Uterus (tissue), 4 donors: Measurements from ENCODE around the gene GGTLC2. TPM values are rescaled to one million over a fixed set of nuclear protein-coding genes. Genes with fewer than 3 reads are reported as not detected.
"Not testable (repeated sequence)": the region's sequence is repeated elsewhere in the genome, so short reads cannot be mapped to it uniquely, and the experiment has no call there.

Experiments
- DNase-seq, 2 donors: peaks; one replicate each; pipeline ENCODE4 v3.0.0-alpha.2; 2019 to 2020
- H3K27ac ChIP-seq, 2 donors: fragments of 200-600 bp; sonication (generic); 1 replicate in 1 of 2; 2 replicates in 1 of 2; pipeline ENCODE4 v1.5.1; 2016 to 2018
- H3K27me3 ChIP-seq, 2 donors: fragments of 200-600 bp; sonication (generic); one replicate each; pipeline ENCODE4 v1.5.1; 2018 to 2019; ENCODE audit warnings: control low read depth in 1 of 2
- H3K36me3 ChIP-seq, 2 donors: fragments of 200-600 bp; sonication (generic); one replicate each; pipeline ENCODE4 v1.5.1; 2019; ENCODE audit warnings: control low read depth in 1 of 2
- H3K4me1 ChIP-seq, 2 donors: fragments of 200-600 bp; sonication (generic); one replicate each; pipeline ENCODE4 v1.5.1; 2018 to 2019; ENCODE audit warnings: control low read depth in 1 of 2
- H3K4me3 ChIP-seq, 2 donors: fragments of 200-600 bp; sonication (generic); 1 replicate in 1 of 2; 2 replicates in 1 of 2; pipeline ENCODE4 v1.5.1; 2018 to 2019; ENCODE audit warnings: mild to moderate bottlenecking in 1 of 2
- H3K9me3 ChIP-seq, 2 donors: fragments of 200-600 bp; sonication (generic); one replicate each; pipeline ENCODE4 v1.5.1; 2019; ENCODE audit warnings: control low read depth in 1 of 2
- intact Hi-C: fragments of 100-400 bp; cut with DNase I; formaldehyde crosslinking; loops from one replicate; pipeline ENCODE4 v1.15.1; 2023; ENCODE audit warnings: low total_unique reads
- total RNA-seq, 4 donors: library from RNA; depleted of rRNA in 3 of 4; stranded (reverse); fragments of >200 nt in 3 of 4; gene quantifications; one replicate each; pipeline versions ENCODE4 v1.1.0 to v1.2.4, GENCODE V29; 2014 to 2023
- TF ChIP-seq, protein P1 (sequence below), 4 experiments: fragments of 200-600 bp in 2 of 4; fragments of 450-650 bp in 2 of 4; sonication (generic) in 2 of 4; IDR thresholded peaks; one replicate each; pipeline ENCODE4 v1.5.1; 2016 to 2019; ENCODE audit warnings: antibody characterized with exemption in 4 of 4, mild to moderate bottlenecking in 2 of 4, moderate library complexity in 1 of 4
- donor health status: DM: yes; HTN: yes; CAD: no.

The GGTLC2 gene
- total RNA-seq, 4 donors from 2014 or later = not detected

DNA sequence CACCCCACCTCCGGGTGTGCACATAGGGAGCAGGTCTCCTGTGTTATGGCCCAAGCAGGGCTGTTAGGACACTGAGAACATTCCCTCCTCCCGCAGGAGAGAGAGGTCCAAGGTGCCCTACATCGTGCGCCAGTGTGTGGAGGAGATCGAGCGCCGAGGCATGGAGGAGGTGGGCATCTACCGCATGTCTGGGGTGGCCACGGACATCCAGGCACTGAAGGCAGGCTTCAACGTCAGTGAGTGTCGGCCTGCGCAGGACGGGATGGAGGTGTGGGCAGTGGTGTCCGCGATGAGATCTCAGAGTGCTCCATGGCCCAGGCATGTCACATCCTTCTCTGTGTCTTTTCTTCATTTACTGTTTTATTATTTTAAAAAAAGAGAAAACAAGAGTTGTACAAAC lies 12.2 kb upstream of the GGTLC2 start:
- H3K9me3 ChIP-seq, intact Hi-C loops, H3K27ac ChIP-seq, DNase-seq, H3K36me3 ChIP-seq, H3K27me3 ChIP-seq, H3K4me3 ChIP-seq, H3K4me1 ChIP-seq: not testable (repeated sequence)

DNA sequence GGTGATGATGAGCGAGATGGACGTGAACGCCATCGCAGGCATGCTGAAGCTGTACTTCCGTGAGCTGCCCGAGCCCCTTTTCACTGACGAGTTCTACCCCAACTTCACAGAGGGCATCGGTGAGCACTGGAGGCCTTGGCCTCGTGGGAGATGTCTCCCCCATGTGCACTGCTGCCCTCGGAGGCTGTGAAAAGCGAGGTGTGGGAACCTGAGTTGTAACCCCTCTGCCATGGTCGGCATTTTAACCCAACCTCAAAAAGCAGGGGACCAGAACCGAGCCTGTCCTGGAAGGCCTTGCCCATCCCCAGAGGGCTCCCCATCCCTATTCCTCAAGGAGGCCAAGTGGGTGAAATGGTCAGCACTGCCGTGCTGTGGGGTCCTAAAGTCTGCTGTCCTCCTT lies 10.9 kb upstream of the GGTLC2 start:
- intact Hi-C loops, H3K4me1 ChIP-seq, H3K36me3 ChIP-seq, H3K27me3 ChIP-seq, H3K27ac ChIP-seq, H3K4me3 ChIP-seq, DNase-seq, H3K9me3 ChIP-seq: not testable (repeated sequence)

DNA sequence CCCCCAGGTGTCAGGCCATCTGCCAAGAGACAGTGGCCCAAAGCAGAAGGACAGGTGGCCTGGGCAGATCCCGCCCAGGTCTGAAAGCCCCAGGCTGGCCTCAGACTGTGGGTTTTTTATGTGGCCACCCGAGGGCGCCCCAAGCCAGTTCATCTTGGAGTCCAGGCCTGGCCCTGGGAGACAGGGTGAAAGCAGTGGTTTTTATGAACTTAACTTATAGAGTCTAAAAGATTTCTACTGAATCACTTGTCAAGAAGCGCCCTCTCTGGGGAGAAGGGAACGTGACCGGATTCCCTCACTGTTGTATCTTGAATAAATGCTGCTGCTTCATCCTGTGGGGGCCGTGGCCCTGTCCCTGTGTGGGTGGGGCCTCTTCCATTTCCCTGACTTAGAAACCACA lies 8.2 kb upstream of the GGTLC2 start:
- H3K27ac ChIP-seq, H3K36me3 ChIP-seq, DNase-seq: not testable (repeated sequence)

DNA sequence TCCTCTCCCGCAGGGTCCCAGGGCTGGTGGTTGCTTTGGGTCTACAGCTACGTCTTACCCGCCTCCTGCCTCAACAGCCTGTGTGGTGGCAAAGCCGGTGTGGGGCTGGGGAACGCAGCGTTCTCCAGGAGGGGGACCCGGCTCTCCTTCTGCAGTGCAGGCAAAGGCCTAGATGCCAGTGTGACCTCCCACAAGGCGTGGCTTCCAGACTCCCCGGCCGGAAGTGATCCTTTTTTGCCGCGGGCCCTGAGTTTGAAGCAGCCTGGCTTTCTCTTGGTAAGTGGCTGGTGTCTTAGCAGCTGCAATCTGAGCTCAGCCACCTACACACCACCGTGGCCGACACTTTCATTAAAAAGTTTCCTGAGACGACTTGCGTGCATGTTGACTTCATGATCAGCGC lies 6.1 kb upstream of the GGTLC2 start:
- H3K27me3 ChIP-seq, intact Hi-C loops: not testable (repeated sequence)

More for the DNA sequence above, 8.2 kb upstream of the GGTLC2 start:
- H3K27me3 ChIP-seq, H3K4me1 ChIP-seq, intact Hi-C loops, H3K9me3 ChIP-seq, H3K4me3 ChIP-seq: not testable (repeated sequence)

DNA sequence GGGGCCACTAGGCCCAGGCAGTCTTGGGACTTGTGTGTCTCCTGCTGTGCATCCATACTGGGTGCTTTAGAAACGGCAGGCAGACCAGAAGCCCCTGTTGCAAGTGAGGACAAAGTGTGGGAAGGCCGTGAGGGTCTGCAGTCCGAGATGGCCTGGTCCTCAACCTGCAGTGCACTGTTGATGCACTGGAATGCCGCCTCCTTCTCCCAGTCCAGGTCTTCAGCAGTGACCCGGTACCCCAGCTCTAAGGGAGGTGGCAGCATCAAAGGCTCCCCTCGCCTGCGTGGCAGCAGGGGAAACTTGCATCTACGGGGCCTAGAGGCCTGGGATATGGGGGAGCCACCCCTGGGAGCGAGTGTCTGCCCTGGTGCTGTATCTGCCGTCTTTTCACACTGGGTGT lies 2.2 kb upstream of the GGTLC2 start:
- H3K4me1 ChIP-seq, H3K9me3 ChIP-seq, DNase-seq, H3K4me3 ChIP-seq, intact Hi-C loops, H3K36me3 ChIP-seq, H3K27ac ChIP-seq, H3K27me3 ChIP-seq: not testable (repeated sequence)

More for the DNA sequence above, 6.1 kb upstream of the GGTLC2 start:
- H3K4me3 ChIP-seq, H3K4me1 ChIP-seq, DNase-seq, H3K27ac ChIP-seq, H3K9me3 ChIP-seq, H3K36me3 ChIP-seq: not testable (repeated sequence)

DNA sequence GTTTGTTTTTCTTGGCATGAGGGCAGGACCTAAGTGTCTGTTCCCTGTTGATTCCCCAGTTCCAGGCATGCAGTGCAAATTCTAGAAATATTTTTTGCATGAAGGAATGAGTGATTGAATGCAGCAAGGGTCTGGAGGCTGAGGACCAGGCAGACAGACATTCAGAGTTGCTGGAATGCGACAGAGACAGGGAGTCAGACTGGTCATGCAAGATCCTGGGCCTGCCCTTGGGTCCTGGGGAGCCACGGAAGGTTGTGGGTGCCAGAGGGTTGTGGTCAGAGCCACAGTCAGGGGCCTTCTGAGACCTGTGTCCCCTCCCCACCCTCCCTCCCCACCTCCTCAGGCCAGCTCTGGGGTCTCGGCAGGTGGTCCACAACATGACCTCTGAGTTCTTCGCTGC lies 1.6 kb downstream of the GGTLC2 start:
- H3K4me3 ChIP-seq, DNase-seq, intact Hi-C loops, H3K9me3 ChIP-seq, H3K27me3 ChIP-seq, H3K4me1 ChIP-seq, H3K27ac ChIP-seq, H3K36me3 ChIP-seq: not testable (repeated sequence)

DNA sequence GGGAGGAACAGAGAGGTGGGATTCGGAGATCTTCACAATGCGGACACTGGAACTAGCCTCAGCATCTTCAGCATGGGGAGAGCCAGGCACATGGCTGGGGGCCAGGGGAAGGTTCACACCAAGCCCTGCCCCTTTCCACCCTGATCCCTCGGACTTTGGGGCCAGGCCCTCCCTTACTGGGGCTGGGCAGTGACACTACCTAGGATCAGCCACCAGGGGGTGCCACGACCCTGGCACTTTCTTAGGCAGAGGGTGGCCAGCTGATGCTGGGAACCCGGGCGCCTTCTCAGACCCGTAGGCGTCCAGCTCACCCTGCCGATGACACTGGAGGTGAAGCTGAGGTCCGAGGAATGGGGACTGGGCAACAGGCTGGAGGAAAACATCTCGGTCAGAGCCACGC lies 3.5 kb downstream of the GGTLC2 start:
- H3K4me1 ChIP-seq, H3K36me3 ChIP-seq, H3K4me3 ChIP-seq, DNase-seq, H3K27ac ChIP-seq, H3K9me3 ChIP-seq, intact Hi-C loops, H3K27me3 ChIP-seq: not testable (repeated sequence)
- TF ChIP-seq, protein P1, sequence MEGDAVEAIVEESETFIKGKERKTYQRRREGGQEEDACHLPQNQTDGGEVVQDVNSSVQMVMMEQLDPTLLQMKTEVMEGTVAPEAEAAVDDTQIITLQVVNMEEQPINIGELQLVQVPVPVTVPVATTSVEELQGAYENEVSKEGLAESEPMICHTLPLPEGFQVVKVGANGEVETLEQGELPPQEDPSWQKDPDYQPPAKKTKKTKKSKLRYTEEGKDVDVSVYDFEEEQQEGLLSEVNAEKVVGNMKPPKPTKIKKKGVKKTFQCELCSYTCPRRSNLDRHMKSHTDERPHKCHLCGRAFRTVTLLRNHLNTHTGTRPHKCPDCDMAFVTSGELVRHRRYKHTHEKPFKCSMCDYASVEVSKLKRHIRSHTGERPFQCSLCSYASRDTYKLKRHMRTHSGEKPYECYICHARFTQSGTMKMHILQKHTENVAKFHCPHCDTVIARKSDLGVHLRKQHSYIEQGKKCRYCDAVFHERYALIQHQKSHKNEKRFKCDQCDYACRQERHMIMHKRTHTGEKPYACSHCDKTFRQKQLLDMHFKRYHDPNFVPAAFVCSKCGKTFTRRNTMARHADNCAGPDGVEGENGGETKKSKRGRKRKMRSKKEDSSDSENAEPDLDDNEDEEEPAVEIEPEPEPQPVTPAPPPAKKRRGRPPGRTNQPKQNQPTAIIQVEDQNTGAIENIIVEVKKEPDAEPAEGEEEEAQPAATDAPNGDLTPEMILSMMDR (IDR thresholded peaks at IDR 0.05) = peak; percentile 21 to 52 (median 40)

DNA sequence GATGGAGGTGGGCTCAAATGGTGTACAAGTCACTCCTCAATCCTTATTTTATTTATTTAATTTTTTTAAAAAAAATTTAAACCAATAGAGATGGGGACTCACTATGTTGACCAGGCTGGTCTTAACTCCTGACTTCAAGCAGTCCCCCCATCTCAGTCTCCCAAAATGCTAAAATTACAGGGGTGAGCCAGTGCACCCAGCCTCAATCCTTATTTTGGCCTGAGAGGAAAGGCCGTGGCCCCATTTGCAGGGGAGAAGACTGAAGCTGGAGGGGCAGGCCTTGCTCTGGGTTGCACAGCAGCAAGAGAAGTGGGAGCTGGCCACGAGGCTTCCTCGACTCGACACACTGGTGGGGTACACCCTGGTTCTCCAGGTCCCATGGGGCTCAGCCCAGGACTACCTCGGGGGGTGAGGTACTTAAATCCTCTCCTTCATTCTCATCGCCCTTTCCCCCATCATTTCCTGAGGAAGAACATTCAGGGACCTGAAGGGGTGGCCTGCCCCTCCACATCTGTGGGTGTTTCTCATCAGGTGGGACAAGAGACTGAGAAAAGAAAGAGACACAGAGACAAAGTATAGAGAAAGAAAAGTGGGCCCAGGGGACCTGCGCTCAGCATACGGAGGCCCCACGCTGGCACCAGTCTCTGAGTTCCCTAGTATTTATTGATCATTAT lies 4.6 kb downstream of the GGTLC2 start:
- H3K4me1 ChIP-seq, H3K9me3 ChIP-seq, DNase-seq, intact Hi-C loops, H3K4me3 ChIP-seq, H3K27ac ChIP-seq, H3K27me3 ChIP-seq, H3K36me3 ChIP-seq: not testable (repeated sequence)

DNA sequence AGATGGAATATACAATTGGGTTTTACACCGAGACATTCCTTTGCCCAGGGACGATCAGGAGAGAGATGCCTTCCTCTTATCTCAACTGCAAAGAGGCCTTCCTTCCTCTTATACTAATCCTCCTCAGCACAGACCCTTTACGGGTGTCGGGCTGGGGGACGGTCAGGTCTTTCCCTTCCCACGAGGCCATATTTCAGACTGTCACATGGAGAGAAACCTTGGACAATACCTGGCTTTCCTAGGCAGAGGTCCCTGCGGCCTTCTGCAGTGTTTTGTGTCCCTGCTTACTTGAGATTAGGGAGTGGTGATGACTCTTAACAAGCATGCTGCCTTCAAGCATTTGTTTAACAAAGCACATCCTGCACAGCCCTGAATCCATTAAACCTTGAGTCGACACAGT lies 5.3 kb downstream of the GGTLC2 start:
- intact Hi-C loops, H3K27ac ChIP-seq, H3K4me3 ChIP-seq, DNase-seq, H3K4me1 ChIP-seq, H3K27me3 ChIP-seq, H3K9me3 ChIP-seq, H3K36me3 ChIP-seq: not testable (repeated sequence)

DNA sequence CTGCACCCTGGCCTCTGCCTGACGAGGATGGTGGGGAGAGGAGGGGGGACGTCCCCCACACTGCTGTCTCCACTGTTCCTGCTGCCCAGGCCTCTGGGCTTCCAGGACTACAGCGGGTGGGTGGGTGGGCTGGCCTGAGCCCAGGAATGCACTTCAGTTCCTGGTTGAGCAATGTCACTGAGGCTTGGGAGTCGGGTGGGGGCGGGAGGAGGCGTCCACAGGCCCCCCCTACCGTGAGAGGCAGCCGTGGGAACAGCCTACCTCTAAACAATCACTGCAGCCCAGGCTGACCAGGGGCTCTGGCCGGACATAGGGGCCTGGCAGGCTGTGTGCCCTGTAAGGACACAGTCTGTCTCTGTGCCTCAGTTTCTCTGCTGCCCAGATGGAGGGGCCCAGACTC lies 6.0 kb downstream of the GGTLC2 start:
- intact Hi-C loops, H3K27me3 ChIP-seq, H3K4me1 ChIP-seq, H3K9me3 ChIP-seq, DNase-seq, H3K4me3 ChIP-seq, H3K36me3 ChIP-seq, H3K27ac ChIP-seq: not testable (repeated sequence)

DNA sequence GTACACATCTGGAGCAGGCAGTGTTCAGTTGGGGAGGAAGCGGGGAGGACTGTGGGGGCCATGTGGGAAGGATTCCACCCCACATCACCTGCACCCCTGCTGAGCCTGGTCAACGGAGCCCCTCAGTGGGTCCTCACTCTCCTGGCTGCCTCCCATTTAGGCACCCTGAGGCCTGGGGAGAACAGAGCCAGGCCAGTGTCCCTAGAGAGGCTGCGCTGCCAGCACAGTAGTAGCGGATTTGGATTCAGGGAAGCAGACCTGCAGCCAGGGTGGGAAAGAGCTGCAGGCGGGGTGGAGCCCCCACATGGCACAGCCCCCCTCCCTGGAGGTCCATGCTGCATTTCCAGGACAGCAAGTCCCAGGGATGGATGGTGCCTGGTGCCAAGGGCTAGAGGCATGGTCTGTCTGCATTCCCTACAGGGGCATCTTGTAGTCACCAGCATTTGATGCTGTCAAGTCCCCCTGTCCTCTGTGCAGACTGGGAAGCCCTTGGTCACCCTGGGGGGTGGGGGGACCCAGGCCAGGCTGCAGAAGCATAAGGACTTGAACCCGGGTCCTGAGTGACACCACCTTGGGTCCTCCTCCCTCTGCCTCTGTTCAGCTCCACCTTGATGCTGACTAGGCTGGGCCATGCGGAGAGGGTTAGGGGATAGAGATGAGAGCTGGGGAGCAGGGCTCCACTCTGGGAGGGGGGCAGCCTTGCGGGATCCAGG lies 6.5 kb downstream of the GGTLC2 start:
- intact Hi-C loops, H3K4me3 ChIP-seq, H3K9me3 ChIP-seq, H3K4me1 ChIP-seq, H3K36me3 ChIP-seq, H3K27ac ChIP-seq, H3K27me3 ChIP-seq, DNase-seq: not testable (repeated sequence)

DNA sequence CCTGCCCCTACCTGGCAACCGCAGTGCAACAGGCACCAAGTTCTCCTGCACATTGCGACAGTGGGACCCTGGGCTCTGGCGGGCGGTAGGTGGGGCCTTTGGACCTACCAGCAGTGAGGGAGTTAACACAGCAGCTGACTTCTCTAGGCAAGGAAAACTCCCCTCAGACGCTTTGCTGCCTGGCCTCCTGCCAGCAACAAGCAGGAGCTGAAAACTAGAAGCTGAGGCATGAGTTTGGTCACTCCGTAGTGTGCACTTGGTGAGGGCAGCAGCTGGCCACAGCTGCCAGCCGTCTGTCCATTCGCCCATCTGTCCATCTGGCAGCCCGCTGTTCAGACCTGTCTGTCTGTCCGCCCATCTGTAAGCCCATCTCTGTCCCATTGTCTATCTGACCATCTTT lies 7.2 kb downstream of the GGTLC2 start:
- H3K27ac ChIP-seq, H3K9me3 ChIP-seq, intact Hi-C loops, H3K4me3 ChIP-seq, H3K4me1 ChIP-seq, H3K27me3 ChIP-seq, H3K36me3 ChIP-seq: not testable (repeated sequence)
- DNase-seq = peak; percentile 21 to 39

DNA sequence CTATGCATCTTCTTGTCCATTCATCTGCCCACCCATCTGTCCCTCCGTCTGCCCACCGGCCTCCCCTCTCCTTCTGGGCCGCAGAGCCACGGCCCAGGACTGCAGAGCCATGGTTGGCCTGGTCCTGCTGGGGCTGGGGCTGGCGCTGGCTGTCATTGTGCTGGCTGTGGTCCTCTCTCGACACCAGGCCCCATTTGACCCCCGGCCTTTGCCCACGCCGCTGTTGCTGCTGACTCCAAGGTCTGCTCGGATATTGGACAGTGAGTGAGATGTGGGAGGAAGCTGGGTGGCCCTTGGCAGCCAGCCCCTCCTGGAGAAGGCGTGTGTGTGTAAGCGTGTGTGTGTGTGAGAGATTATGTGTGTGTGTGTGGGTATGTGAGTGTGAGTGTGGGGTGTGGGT lies 7.7 kb downstream of the GGTLC2 start:
- H3K27ac ChIP-seq, H3K4me1 ChIP-seq, H3K9me3 ChIP-seq, intact Hi-C loops, H3K36me3 ChIP-seq, DNase-seq, H3K27me3 ChIP-seq, H3K4me3 ChIP-seq: not testable (repeated sequence)
